SK-N-SH (cell line): ENCODE measurements around the gene PRKACG. TPM values are rescaled to one million over a fixed set of nuclear protein-coding genes. Genes with fewer than 3 reads are reported as not detected.
A peak's percentile ranks its signal among the peaks of the same experiment; 100 is the strongest.

Experiments used
- CTCF ChIA-PET: fragments of 300-600, 350-600 bp; formaldehyde crosslinking; extraction: SDS; loops from one replicate; lab custom pipeline; 2021; lab: Yijun Ruan, JAX
- POLR2A ChIA-PET: fragments of 350-600 bp; sonication (Branson Sonifier 250); formaldehyde crosslinking; extraction: SDS; loops from one replicate; lab custom pipeline; 2020; ENCODE audit warnings: antibody characterized with exemption, inconsistent platforms; lab: Yijun Ruan, JAX
- DNase-seq: peaks from one replicate; pipeline ENCODE4 v3.0.0; 2012
- H2AFZ ChIP-seq: fragments of 200-600 bp; sonication (generic); 2 replicates; pipeline ENCODE4 v1.8.1; 2016; ENCODE audit warnings: antibody characterized with exemption, mild to moderate bottlenecking, low read depth
- H3F3A ChIP-seq: fragments of 200-600 bp; sonication (generic); replicated peaks from 2 replicates; pipeline ENCODE3; 2016; ENCODE audit warnings: antibody characterized with exemption, mild to moderate bottlenecking; ENCODE audit not compliant: insufficient read depth
- H3K27ac ChIP-seq, 2 experiments: fragments of 200-500 bp in 1 of 2; fragments of 200-600 bp in 1 of 2; sonication (Bioruptor generic) in 1 of 2; sonication (generic), shearing (Covaris generic) in 1 of 2; 2 replicates each; pipeline versions ENCODE4 v1.5.1 to v1.6.1; 2014 to 2016; ENCODE audit warnings: low read depth in 2 of 2, inconsistent platforms in 1 of 2, low read length in 1 of 2, mild to moderate bottlenecking in 1 of 2, mixed read lengths in 1 of 2
- H3K27me3 ChIP-seq: fragments of 200-600 bp; sonication (generic), shearing (Covaris generic); 2 replicates; pipeline ENCODE4 v1.6.1; 2016; ENCODE audit warnings: mixed run types; ENCODE audit not compliant: insufficient read depth
- H3K36me3 ChIP-seq, 2 experiments: fragments of 200-500 bp in 1 of 2; fragments of 200-600 bp in 1 of 2; sonication (Bioruptor generic) in 1 of 2; sonication (generic) in 1 of 2; replicated peaks in 1 of 2; 2 replicates each; pipeline versions ENCODE3 to v1.5.1; 2014 to 2016; ENCODE audit warnings: low read length in 1 of 2, mild to moderate bottlenecking in 1 of 2; ENCODE audit not compliant: insufficient read depth in 2 of 2, control insufficient read depth in 1 of 2
- H3K4me1 ChIP-seq, 2 experiments: fragments of 200-500 bp in 1 of 2; fragments of 200-600 bp in 1 of 2; sonication (Bioruptor generic) in 1 of 2; sonication (generic), shearing (Covaris generic) in 1 of 2; 2 replicates each; pipeline versions ENCODE4 v1.5.1 to v1.6.1; 2014 to 2016; ENCODE audit warnings: low read depth in 1 of 2, low read length in 1 of 2, mixed run types in 1 of 2; ENCODE audit not compliant: insufficient read depth in 2 of 2, control insufficient read depth in 1 of 2
- H3K4me2 ChIP-seq: fragments of 200-600 bp; sonication (generic), shearing (Covaris generic); 2 replicates; pipeline ENCODE4 v1.6.1; 2017; ENCODE audit warnings: mixed run types
- H3K4me3 ChIP-seq, 2 experiments: fragments of 200-500 bp in 1 of 2; fragments of 200-600 bp in 1 of 2; sonication (Bioruptor generic) in 1 of 2; sonication (generic), shearing (Covaris generic) in 1 of 2; 2 replicates each; pipeline versions ENCODE4 v1.5.1 to v1.8.1; 2014 to 2016; ENCODE audit warnings: low read depth in 2 of 2, inconsistent platforms in 1 of 2, low read length in 1 of 2, mild to moderate bottlenecking in 1 of 2, mixed read lengths in 1 of 2, moderate library complexity in 1 of 2
- H3K79me2 ChIP-seq: fragments of 200-600 bp; sonication (generic); 2 replicates; pipeline ENCODE4 v1.8.1; 2017; ENCODE audit warnings: mild to moderate bottlenecking; ENCODE audit not compliant: insufficient read depth
- H3K9ac ChIP-seq: fragments of 200-600 bp; sonication (generic); 2 replicates; pipeline ENCODE4 v1.6.1; 2017; ENCODE audit warnings: mixed run types
- H3K9me2 ChIP-seq: fragments of 200-600 bp; sonication (generic); 2 replicates; pipeline ENCODE4 v1.6.1; 2017; ENCODE audit warnings: mixed run types
- H3K9me3 ChIP-seq: fragments of 200-600 bp; sonication (generic); 2 replicates; pipeline ENCODE4 v1.6.1; 2017; ENCODE audit warnings: mixed run types, mild to moderate bottlenecking, moderate library complexity
- H4K20me1 ChIP-seq: fragments of 200-600 bp; sonication (generic); 2 replicates; pipeline ENCODE4 v1.6.1; 2017; ENCODE audit warnings: mild to moderate bottlenecking, mixed run types; ENCODE audit not compliant: insufficient read depth
- CTCF ChIP-seq: fragments of 200-600 bp; sonication (generic); IDR thresholded peaks from 2 replicates; pipeline ENCODE4 v1.6.1; 2017; ENCODE audit warnings: antibody characterized with exemption, mild to moderate bottlenecking, moderate library complexity
- FOSL2 ChIP-seq: IDR thresholded peaks from 2 replicates; pipeline ENCODE4 v1.4.0; 2012; ENCODE audit warnings: low read depth, mild to moderate bottlenecking, moderate library complexity, borderline replicate concordance
- FOXM1 ChIP-seq: IDR thresholded peaks from 2 replicates; pipeline ENCODE4 v1.4.0; 2012; ENCODE audit warnings: low read depth, mild to moderate bottlenecking
- JUND ChIP-seq: IDR thresholded peaks from 2 replicates; pipeline ENCODE4 v1.4.0; 2012
- MEF2A ChIP-seq: IDR thresholded peaks from 2 replicates; pipeline ENCODE4 v1.4.0; 2012; ENCODE audit warnings: low read depth, borderline replicate concordance
- MXI1 ChIP-seq: IDR thresholded peaks from 2 replicates; pipeline ENCODE4 v1.6.1; 2012; ENCODE audit warnings: mild to moderate bottlenecking, low read depth, low read length, improper control_type of control experiment
- RFX5 ChIP-seq: IDR thresholded peaks from 2 replicates; pipeline ENCODE4 v1.6.1; 2012; ENCODE audit warnings: mild to moderate bottlenecking, improper control_type of control experiment, low read length
- SIN3A ChIP-seq: IDR thresholded peaks from 2 replicates; pipeline ENCODE4 v1.6.1; 2012; ENCODE audit warnings: low read depth, mild to moderate bottlenecking, low read length, moderate library complexity, borderline replicate concordance
- SMC3 ChIP-seq: IDR thresholded peaks from 2 replicates; pipeline ENCODE4 v1.6.1; 2012; ENCODE audit warnings: low read depth, low read length, improper control_type of control experiment
- WGBS: methylation state at CpG from one replicate; pipeline ENCODE4 v1.1.6; 2017; ENCODE audit warnings: low lambda C conversion rate; 5-methylcytosine and 5-hydroxymethylcytosine counted together
- polyA plus RNA-seq, 3 experiments: library from polyadenylated mRNA; depleted of rRNA; stranded (reverse); fragments of >200 nt; gene quantifications; 2 replicates each; pipeline ENCODE4 v1.2.3, GENCODE V29; 2012
- TF ChIP-seq, protein P1 (sequence below): fragments of 150-350 bp; IDR thresholded peaks from 2 replicates; pipeline ENCODE4 v1.6.1; 2017; ENCODE audit warnings: antibody characterized with exemption, low read length, low read depth, borderline replicate concordance
- TF ChIP-seq, protein P2 (sequence below): fragments of 150-350 bp; IDR thresholded peaks from 2 replicates; pipeline ENCODE4 v1.6.1; 2016; ENCODE audit warnings: mild to moderate bottlenecking, low read depth, low read length
- TF ChIP-seq, protein P3 (sequence below): IDR thresholded peaks from 2 replicates; pipeline ENCODE4 v1.4.0; 2012; ENCODE audit warnings: low read depth, borderline replicate concordance
- TF ChIP-seq, protein P4 (sequence below): IDR thresholded peaks from 2 replicates; pipeline ENCODE4 v1.4.0; 2012; ENCODE audit warnings: low read depth, borderline replicate concordance

The PRKACG gene
- polyA plus RNA-seq, 1 of the 3 experiments (the other 2 are of a cell fraction): not detected

GRCh38 chr9:69001921-69002320 lies 12.0 kb downstream of the PRKACG start:
- Histone ChIP-seq H3K27me3 (peaks cover 70% of the 10 kb centered on the region; the same call in 1 of the 2 replicates), H3F3A (no peaks in the 10 kb centered on the region), H3K4me1 (no peaks in the 10 kb centered on the region), H3K4me3 (no peak overlapping the region), H3K9ac (no peak overlapping the region), H3K9me3 (no peaks in the 10 kb centered on the region), H3K4me2 (no peak overlapping the region), H2AFZ (no peak overlapping the region), H3K36me3 (no peaks in the 10 kb centered on the region), H3K79me2 (no peaks in the 10 kb centered on the region), H4K20me1 (no peaks in the 10 kb centered on the region), H3K9me2 (no peaks in the 10 kb centered on the region), H3K27ac (no peak overlapping the region)
- TF ChIP-seq FOSL2 (no peak), FOXM1 (no peak), RFX5 (no peak), SMC3 (no peak), JUND (no peak), MXI1 (no peak)
- TF ChIP-seq, protein P1, sequence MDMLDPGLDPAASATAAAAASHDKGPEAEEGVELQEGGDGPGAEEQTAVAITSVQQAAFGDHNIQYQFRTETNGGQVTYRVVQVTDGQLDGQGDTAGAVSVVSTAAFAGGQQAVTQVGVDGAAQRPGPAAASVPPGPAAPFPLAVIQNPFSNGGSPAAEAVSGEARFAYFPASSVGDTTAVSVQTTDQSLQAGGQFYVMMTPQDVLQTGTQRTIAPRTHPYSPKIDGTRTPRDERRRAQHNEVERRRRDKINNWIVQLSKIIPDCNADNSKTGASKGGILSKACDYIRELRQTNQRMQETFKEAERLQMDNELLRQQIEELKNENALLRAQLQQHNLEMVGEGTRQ: no peak
- TF ChIP-seq, protein P2, sequence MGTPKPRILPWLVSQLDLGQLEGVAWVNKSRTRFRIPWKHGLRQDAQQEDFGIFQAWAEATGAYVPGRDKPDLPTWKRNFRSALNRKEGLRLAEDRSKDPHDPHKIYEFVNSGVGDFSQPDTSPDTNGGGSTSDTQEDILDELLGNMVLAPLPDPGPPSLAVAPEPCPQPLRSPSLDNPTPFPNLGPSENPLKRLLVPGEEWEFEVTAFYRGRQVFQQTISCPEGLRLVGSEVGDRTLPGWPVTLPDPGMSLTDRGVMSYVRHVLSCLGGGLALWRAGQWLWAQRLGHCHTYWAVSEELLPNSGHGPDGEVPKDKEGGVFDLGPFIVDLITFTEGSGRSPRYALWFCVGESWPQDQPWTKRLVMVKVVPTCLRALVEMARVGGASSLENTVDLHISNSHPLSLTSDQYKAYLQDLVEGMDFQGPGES: no peak
- TF ChIP-seq, protein P3, sequence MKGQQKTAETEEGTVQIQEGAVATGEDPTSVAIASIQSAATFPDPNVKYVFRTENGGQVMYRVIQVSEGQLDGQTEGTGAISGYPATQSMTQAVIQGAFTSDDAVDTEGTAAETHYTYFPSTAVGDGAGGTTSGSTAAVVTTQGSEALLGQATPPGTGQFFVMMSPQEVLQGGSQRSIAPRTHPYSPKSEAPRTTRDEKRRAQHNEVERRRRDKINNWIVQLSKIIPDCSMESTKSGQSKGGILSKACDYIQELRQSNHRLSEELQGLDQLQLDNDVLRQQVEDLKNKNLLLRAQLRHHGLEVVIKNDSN: no peak
- WGBS: 20% methylated on average over 8 of the region's 8 CpGs
- CTCF ChIA-PET: interaction anchor here (1.0 kb wide), 1 partner anchor 25 kb away, joined by 3 read pairs; no protein-coding TSS in a partner anchor
- POLR2A ChIA-PET: no interaction called here
- DNase-seq: no peak

DNA sequence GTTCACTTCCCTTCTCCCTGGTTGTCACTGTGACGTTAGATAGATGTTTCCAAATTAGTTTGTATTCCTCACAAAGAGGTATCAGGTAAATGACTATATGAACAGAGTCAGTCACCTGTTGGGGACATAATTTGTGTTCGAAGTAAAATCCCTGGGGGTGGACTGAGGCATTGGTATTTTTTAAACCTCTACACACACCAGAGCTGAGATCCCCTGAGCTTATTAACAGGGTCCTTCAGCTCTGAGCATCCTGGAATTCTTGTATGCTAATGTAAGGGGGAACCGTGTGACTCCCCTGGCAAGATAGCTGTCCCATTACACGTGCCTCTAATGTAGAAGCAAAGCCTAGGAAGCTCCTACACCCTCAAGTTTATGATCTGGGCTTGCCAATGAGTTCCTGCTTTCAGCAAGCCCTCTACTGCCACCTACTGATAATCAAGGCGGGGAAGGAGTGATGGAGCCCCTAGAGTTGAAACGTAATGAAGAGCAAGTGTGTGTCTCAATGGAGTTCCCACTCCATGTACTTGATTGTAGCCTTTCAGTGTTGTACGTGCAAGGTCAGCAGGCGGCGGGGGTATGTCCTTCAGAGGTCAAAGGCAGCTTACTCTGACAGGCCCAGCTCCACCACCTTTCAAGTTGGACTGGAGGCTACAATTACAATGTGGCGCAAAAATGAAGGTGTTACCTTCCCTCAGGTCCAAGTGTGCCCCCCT lies 14.4 kb downstream of the PRKACG start:
- Histone ChIP-seq H3K9ac (no peak overlapping the region), H3K4me1 (no peaks in the 10 kb centered on the region), H4K20me1 (no peaks in the 10 kb centered on the region), H2AFZ (no peak overlapping the region), H3K4me3 (no peak overlapping the region; a peak in 1 of 4 replicates), H3K36me3 (no peaks in the 10 kb centered on the region), H3K4me2 (no peak overlapping the region), H3K79me2 (no peaks in the 10 kb centered on the region), H3K27ac (no peak overlapping the region), H3K27me3 (peaks cover 60% of the 10 kb centered on the region; the same call in 1 of the 2 replicates), H3K9me2 (no peaks in the 10 kb centered on the region), H3K9me3 (no peaks in the 10 kb centered on the region), H3F3A (no peaks in the 10 kb centered on the region)
- DNase-seq: peak; percentile 59
- ChIA-PET POLR2A (no interaction called here), CTCF (interaction anchor here (0.6 to 1.4 kb wide), 23 partner anchors 8 to 427 kb away, joined by 3 to 5 read pairs (median 4); no protein-coding TSS in a partner anchor)
- WGBS: 13% methylated on average over 10 of the region's 10 CpGs
- no peak for TF ChIP-seq MEF2A
- TF ChIP-seq MXI1: no peak
- TF ChIP-seq SMC3: peak; percentile 60
- TF ChIP-seq SIN3A: no peak
- TF ChIP-seq, protein P2: no peak
- TF ChIP-seq, protein P4, sequence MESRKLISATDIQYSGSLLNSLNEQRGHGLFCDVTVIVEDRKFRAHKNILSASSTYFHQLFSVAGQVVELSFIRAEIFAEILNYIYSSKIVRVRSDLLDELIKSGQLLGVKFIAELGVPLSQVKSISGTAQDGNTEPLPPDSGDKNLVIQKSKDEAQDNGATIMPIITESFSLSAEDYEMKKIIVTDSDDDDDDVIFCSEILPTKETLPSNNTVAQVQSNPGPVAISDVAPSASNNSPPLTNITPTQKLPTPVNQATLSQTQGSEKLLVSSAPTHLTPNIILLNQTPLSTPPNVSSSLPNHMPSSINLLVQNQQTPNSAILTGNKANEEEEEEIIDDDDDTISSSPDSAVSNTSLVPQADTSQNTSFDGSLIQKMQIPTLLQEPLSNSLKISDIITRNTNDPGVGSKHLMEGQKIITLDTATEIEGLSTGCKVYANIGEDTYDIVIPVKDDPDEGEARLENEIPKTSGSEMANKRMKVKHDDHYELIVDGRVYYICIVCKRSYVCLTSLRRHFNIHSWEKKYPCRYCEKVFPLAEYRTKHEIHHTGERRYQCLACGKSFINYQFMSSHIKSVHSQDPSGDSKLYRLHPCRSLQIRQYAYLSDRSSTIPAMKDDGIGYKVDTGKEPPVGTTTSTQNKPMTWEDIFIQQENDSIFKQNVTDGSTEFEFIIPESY: no peak
- peak; percentile 67 for TF ChIP-seq CTCF
- no peak for TF ChIP-seq FOSL2
